ENCODE results near the gene STAG1.
"Not testable (repeated sequence)": the region's sequence is repeated elsewhere in the genome, so short reads cannot be mapped to it uniquely, and the experiment has no call there.

Gene STAG1

DNA sequence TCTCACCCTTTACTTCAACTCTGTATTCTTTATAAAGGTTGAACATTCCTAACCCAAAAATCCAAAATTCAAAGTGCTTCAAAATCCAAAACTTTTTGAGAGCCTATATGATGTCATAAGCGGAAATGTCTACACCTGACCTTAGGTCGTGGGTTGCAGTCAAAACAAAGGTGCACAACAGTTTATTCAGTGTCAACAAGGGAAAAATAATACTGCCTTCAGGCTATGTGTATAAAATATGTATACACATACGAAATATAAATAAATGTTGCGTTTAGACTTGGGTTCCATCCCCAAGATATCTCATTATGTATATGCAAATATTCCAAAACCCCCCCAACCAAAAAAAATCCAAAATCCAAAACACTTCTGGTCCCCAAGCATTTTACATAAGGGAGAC lies 90.9 kb downstream of the STAG1 start:
- H3K27ac ChIP-seq = no peak overlapping the region
- TF ChIP-seq Cebpa-rat (IDR thresholded peaks at IDR 0.05) = no peak

DNA sequence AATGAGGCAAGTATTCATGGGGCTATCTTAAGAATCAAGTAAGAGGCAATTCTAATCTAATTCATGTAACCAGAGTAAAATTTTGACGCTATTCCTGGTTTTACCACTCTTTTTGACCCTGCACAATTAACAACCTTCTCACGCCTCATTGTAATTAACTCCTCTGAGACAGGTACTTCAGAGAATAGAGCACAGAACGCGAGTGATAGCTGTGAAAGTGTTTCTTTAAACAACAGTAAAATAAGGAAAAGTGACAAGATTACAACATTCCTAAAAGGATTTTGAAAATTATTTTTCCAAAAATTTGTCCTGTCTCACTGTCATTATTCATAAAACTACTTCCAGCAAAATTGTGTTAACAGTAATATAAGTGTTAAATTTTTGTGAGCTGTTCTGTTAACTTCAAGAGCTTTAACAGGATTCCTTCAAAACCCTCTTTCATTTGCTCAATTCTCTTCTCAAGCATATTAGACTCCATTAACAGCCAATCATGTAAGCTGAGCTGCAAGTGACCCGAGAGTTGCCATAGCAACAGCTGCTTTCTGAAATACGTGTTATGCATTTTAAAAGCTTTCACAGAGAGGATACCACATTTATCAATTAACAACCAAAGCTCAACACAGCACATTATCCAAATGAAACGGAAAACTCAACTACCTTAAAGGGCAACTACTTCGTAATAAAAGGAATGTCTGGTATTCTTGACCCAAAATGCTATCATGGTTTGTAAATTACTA lies 93.1 kb downstream of the STAG1 start:
- no peaks in the 10 kb centered on the region for H3K4me1 ChIP-seq
- TF ChIP-seq Cebpa-rat (IDR thresholded peaks at IDR 0.05) = no peak
- H3K9ac ChIP-seq = no peak overlapping the region
- peaks cover 20 to 37% (median 32%) of the 10 kb centered on the region in 11 experiments for H3K9me3 ChIP-seq (replicated peaks in 1 of 11)
- peaks cover 7 to 76% (median 60%) of the 10 kb centered on the region in 11 experiments; a peak in 20 of 22 replicates for H4K20me1 ChIP-seq
- H3K27me3 ChIP-seq = no peaks in the 10 kb centered on the region
- H3K36me3 ChIP-seq = peaks cover 16 to 39% (median 24%) of the 10 kb centered on the region in 11 experiments; a peak in 21 of 22 replicates
- H3K4me3 ChIP-seq = no peak overlapping the region
- H3K27ac ChIP-seq = no peak overlapping the region
- H3K4me2 ChIP-seq = no peak overlapping the region

More for the DNA sequence above, 90.9 kb downstream of the STAG1 start:
- Histone ChIP-seq H3K27me3 (no peaks in the 10 kb centered on the region), H4K20me1 (peaks cover 14 to 95% (median 77%) of the 10 kb centered on the region in 11 experiments; a peak in 20 of 22 replicates), H3K9me3 (replicated peaks in 1 of 11) (peaks cover 0 to 15% (median 10%) of the 10 kb centered on the region in 11 experiments; a peak in 18 of 22 replicates), H3K4me1 (0 out of 20 replicates have a peak, but pooled peaks cover 0 to 6% (median 0%) of the 10 kb centered on the region in 10 experiments), H3K36me3 (peaks cover 0 to 17% (median 3%) of the 10 kb centered on the region in 11 experiments; a peak in 12 of 22 replicates), H3K4me3 (no peak overlapping the region), H3K9ac (no peak overlapping the region), H3K4me2 (no peak overlapping the region)

DNA sequence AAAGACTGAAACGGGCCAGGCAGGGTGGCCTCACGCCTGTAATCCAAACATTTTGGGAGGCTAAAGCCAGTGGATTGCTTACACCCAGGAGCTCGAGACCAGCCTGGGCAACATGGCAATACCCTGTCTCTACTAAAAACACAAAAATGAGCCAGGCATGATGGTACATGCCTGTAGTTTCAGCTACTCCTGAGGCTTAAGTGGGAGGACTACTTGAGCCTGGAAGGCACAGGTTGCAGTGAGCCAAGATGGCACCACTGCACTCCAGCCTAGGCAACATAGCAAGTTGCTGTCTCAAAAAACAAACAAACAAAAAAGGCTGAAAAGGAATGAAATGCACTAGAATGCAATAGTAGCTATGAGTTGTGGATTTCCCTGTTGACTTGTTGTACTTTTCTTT lies 94.7 kb downstream of the STAG1 start:
- no peak overlapping the region for H3K9ac ChIP-seq
- H3K27me3 ChIP-seq = no peaks in the 10 kb centered on the region
- no peak overlapping the region for H3K4me2 ChIP-seq
- peaks cover 6 to 67% (median 48%) of the 10 kb centered on the region in 11 experiments; a peak in 19 of 22 replicates for H4K20me1 ChIP-seq
- H3K36me3 ChIP-seq = peaks cover 16 to 44% (median 33%) of the 10 kb centered on the region in 11 experiments; a peak in 21 of 22 replicates
- TF ChIP-seq Cebpa-rat (IDR thresholded peaks at IDR 0.05) = no peak
- H3K4me3 ChIP-seq = no peak overlapping the region
- H3K4me1 ChIP-seq = no peaks in the 10 kb centered on the region
- H3K27ac ChIP-seq = no peak overlapping the region
- peaks cover 33 to 53% (median 47%) of the 10 kb centered on the region in 11 experiments for H3K9me3 ChIP-seq (replicated peaks in 1 of 11)

GRCh38 chr3:136653628-136654027 lies 98.5 kb downstream of the STAG1 start:
- Histone ChIP-seq H3K4me1 (no peaks in the 10 kb centered on the region), H3K27ac (no peak overlapping the region), H4K20me1 (peaks cover 0 to 67% (median 40%) of the 10 kb centered on the region in 11 experiments; a peak in 15 of 22 replicates), H3K36me3 (peaks cover 19 to 49% (median 36%) of the 10 kb centered on the region in 11 experiments; a peak in 21 of 22 replicates), H3K4me3 (no peak overlapping the region), H3K27me3 (no peaks in the 10 kb centered on the region), H3K9me3 (replicated peaks in 1 of 11) (peaks cover 33 to 52% (median 47%) of the 10 kb centered on the region in 11 experiments), H3K4me2 (no peak overlapping the region), H3K9ac (no peak overlapping the region)
- TF ChIP-seq Cebpa-rat (IDR thresholded peaks at IDR 0.05) = no peak

DNA sequence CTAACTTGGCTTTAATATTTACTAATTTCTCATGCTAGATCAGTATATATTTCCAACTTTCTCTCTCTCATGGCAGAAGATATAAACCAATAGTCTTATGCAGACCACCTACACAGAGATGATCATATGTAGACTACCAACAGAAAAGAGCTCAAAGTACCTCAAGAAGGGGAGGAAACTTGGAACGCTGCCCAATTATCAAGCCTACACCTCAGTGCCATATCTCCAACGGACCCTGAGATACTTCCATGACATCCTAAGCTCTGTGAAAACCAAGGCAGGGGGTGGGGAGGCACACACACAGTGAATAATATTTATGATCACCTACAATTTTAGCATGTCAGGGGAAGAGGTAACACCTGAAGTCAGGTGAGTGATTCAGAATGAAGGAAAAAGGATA lies 100.6 kb downstream of the STAG1 start:
- H4K20me1 ChIP-seq = peaks cover 0 to 70% (median 45%) of the 10 kb centered on the region in 11 experiments; a peak in 15 of 22 replicates
- no peak overlapping the region for H3K4me3 ChIP-seq
- no peaks in the 10 kb centered on the region for H3K4me1 ChIP-seq
- peaks cover 33 to 45% (median 39%) of the 10 kb centered on the region in 11 experiments for H3K9me3 ChIP-seq (replicated peaks in 1 of 11)
- peaks cover 19 to 48% (median 35%) of the 10 kb centered on the region in 11 experiments; a peak in 21 of 22 replicates for H3K36me3 ChIP-seq
- H3K27ac ChIP-seq = no peak overlapping the region
- no peak overlapping the region for H3K9ac ChIP-seq
- TF ChIP-seq Cebpa-rat (IDR thresholded peaks at IDR 0.05) = no peak
- H3K4me2 ChIP-seq = no peak overlapping the region
- H3K27me3 ChIP-seq = no peaks in the 10 kb centered on the region

DNA sequence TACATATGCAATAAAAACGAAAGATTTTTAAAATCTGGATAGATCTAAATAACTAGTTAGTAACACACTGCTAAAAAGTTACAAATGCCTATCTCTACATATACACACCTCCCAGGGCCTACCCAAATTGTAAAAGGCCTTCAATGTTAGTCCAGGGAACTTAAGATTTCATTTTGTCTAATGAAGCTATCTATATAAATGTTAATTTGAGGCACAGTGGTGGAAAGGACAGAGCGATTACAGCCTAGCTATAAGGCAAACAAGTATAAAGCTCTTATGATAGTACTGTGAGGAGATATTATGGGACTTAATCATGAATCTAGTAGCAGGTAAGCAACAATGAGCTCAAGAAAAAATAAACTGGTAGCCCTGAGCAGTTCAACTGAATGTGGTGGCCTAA lies 101.7 kb downstream of the STAG1 start:
- Histone ChIP-seq H3K36me3 (peaks cover 13 to 44% (median 24%) of the 10 kb centered on the region in 11 experiments; a peak in 21 of 22 replicates), H4K20me1 (peaks cover 0 to 75% (median 54%) of the 10 kb centered on the region in 11 experiments; a peak in 16 of 22 replicates), H3K4me2 (no peak overlapping the region), H3K9ac (no peak overlapping the region), H3K9me3 (replicated peaks in 1 of 11) (peaks cover 27 to 34% (median 28%) of the 10 kb centered on the region in 11 experiments), H3K27ac (no peak overlapping the region), H3K4me3 (no peak overlapping the region), H3K27me3 (no peaks in the 10 kb centered on the region), H3K4me1 (0 out of 20 replicates have a peak, but pooled peaks cover 0 to 3% (median 0%) of the 10 kb centered on the region in 10 experiments)
- no peak for TF ChIP-seq Cebpa-rat (IDR thresholded peaks at IDR 0.05)

GRCh38 chr3:136645915-136646314 lies 106.3 kb downstream of the STAG1 start:
- Histone ChIP-seq H3K4me3 (no peak overlapping the region), H3K4me1 (0 out of 20 replicates have a peak, but pooled peaks cover 0 to 3% (median 0%) of the 10 kb centered on the region in 10 experiments), H4K20me1 (peaks cover 0 to 99% (median 70%) of the 10 kb centered on the region in 11 experiments; a peak in 14 of 22 replicates), H3K36me3 (peaks cover 0 to 14% (median 7%) of the 10 kb centered on the region in 11 experiments; a peak in 9 of 22 replicates), H3K9ac (no peak overlapping the region), H3K4me2 (no peak overlapping the region), H3K27me3 (no peaks in the 10 kb centered on the region), H3K9me3 (replicated peaks in 1 of 11) (peaks cover 0 to 11% (median 0%) of the 10 kb centered on the region in 11 experiments; a peak in 1 of 22 replicates), H3K27ac (no peak overlapping the region)
- no peak for TF ChIP-seq Cebpa-rat (IDR thresholded peaks at IDR 0.05)

DNA sequence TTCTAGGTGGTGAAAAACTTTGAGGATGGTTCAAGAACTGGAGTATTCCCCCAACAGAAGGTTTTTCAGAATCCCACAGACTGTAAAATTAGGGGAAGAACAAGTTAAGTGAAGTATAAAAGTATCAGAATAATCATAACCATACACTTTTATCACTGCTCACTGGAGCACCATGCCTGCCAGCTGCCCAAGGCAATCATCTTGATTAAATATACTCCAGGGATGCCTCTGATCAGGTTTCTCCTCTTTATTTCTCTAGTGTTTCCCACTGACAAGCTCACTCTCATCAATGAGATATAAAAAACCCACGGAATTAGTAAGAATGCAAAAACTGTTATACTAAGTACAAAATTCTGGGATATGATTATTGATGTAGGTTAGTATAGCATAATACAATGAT lies 108.0 kb downstream of the STAG1 start:
- Histone ChIP-seq H3K27me3 (no peaks in the 10 kb centered on the region), H3K4me3 (no peak overlapping the region), H3K4me1 (0 out of 20 replicates have a peak, but pooled peaks cover 0 to 3% (median 0%) of the 10 kb centered on the region in 10 experiments), H4K20me1 (peaks cover 0 to 99% (median 67%) of the 10 kb centered on the region in 11 experiments; a peak in 14 of 22 replicates), H3K9me3 (replicated peaks in 1 of 11) (peaks cover 0 to 11% (median 0%) of the 10 kb centered on the region in 11 experiments; a peak in 1 of 22 replicates), H3K36me3 (peaks cover 0 to 13% (median 4%) of the 10 kb centered on the region in 11 experiments; a peak in 4 of 22 replicates), H3K4me2 (no peak overlapping the region), H3K27ac (no peak overlapping the region), H3K9ac (no peak overlapping the region)
- TF ChIP-seq Cebpa-rat (IDR thresholded peaks at IDR 0.05) = no peak

DNA sequence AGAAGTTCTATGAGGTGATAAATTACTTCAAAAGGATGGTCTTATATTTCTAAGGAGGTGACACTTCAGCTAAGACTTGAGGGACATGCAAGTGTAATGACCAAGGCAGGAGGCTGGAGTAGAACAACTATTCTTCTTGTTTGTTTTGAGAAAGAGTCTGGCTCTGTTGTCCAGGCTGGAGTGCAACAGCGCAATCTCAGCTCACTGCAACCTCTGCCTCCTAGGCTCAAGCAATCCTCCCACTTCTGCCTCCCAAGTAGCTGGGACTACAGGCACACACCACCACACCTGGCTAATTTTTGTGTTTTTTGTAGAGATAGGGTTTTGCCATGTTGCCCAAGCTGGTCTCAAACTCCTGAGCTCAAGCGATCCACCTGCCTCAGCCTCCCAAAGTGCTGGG lies 108.8 kb downstream of the STAG1 start:
- H3K9me3 ChIP-seq (replicated peaks in 1 of 11) = peaks cover 0 to 11% (median 0%) of the 10 kb centered on the region in 11 experiments; a peak in 1 of 22 replicates
- H3K36me3 ChIP-seq = peaks cover 0 to 13% (median 8%) of the 10 kb centered on the region in 11 experiments; a peak in 10 of 22 replicates
- peaks cover 0 to 99% (median 63%) of the 10 kb centered on the region in 11 experiments; a peak in 14 of 22 replicates for H4K20me1 ChIP-seq
- H3K27ac ChIP-seq, H3K4me2 ChIP-seq, H3K9ac ChIP-seq, H3K4me3 ChIP-seq, H3K4me1 ChIP-seq, H3K27me3 ChIP-seq: not testable (repeated sequence)

Measured in BLaER1 treated with 17β-estradiol and CSF1 and Interleukin-3, amounts not matched to agents 10 nM and 100 nM (cell line).